Keratinocyte (primary cell): ENCODE data around the gene FBH1. TPM values are rescaled to one million over a fixed set of nuclear protein-coding genes. Genes with fewer than 3 reads are reported as not detected.

Experiments used
- DNase-seq: peaks from one replicate; pipeline ENCODE4 v3.0.0-alpha.2; 2011; ENCODE audit warnings: low read depth, missing footprints, low spot score
- FAIRE-seq: peaks from 2 replicates; lab custom pipeline; 2011; peaks lifted over from hg19 to GRCh38; lab: Jason Lieb, UNC
- H2AFZ ChIP-seq: 2 replicates; pipeline ENCODE4 v1.6.0; 2012; ENCODE audit warnings: low read length, control low read depth, inconsistent platforms; ENCODE audit not compliant: control insufficient read depth
- H3K27ac ChIP-seq: 2 replicates; pipeline ENCODE4 v1.5.1; 2011; ENCODE audit warnings: low read length; ENCODE audit not compliant: control insufficient read depth, insufficient read depth
- H3K27me3 ChIP-seq: 3 replicates; pipeline ENCODE4 v1.6.0; 2011; ENCODE audit warnings: low read length; ENCODE audit not compliant: control insufficient read depth, insufficient read depth; ENCODE audit errors: extremely low read depth
- H3K36me3 ChIP-seq, 2 experiments: 2 replicates in 1 of 2; 3 replicates in 1 of 2; pipeline ENCODE4 v1.5.1; 2011; ENCODE audit warnings: low read length in 2 of 2, mild to moderate bottlenecking in 1 of 2; ENCODE audit not compliant: control insufficient read depth in 2 of 2, insufficient read depth in 2 of 2; ENCODE audit errors: extremely low read depth in 1 of 2
- H3K4me1 ChIP-seq: 3 replicates; pipeline ENCODE4 v1.5.1; 2011; ENCODE audit warnings: low read length; ENCODE audit not compliant: control insufficient read depth, insufficient read depth; ENCODE audit errors: extremely low read depth
- H3K4me2 ChIP-seq: 3 replicates; pipeline ENCODE4 v1.6.0; 2011; ENCODE audit warnings: low read depth, low read length; ENCODE audit not compliant: control insufficient read depth, insufficient read depth; ENCODE audit errors: extremely low read depth
- H3K4me3 ChIP-seq, 3 experiments: fragments of 200-600 bp in 1 of 3; sonication (generic) in 1 of 3; 2 replicates in 2 of 3; 3 replicates in 1 of 3; pipeline ENCODE4 v1.5.1; 2011 to 2016; ENCODE audit warnings: low read length in 3 of 3, mild to moderate bottlenecking in 3 of 3, control low read depth in 2 of 3, inconsistent platforms in 1 of 3, low read depth in 1 of 3, mixed read lengths in 1 of 3, mixed run types in 1 of 3, moderate library complexity in 1 of 3; ENCODE audit not compliant: control insufficient read depth in 2 of 3, insufficient read depth in 2 of 3; ENCODE audit errors: extremely low read depth in 1 of 3
- H3K79me2 ChIP-seq: 2 replicates; pipeline ENCODE4 v1.6.0; 2012; ENCODE audit warnings: low read length; ENCODE audit not compliant: control insufficient read depth, insufficient read depth
- H3K9ac ChIP-seq: 3 replicates; pipeline ENCODE4 v1.6.0; 2011; ENCODE audit warnings: low read length; ENCODE audit not compliant: control insufficient read depth, insufficient read depth; ENCODE audit errors: extremely low read depth
- H3K9me1 ChIP-seq: 3 replicates; pipeline ENCODE4 v1.6.0; 2011; ENCODE audit warnings: low read length; ENCODE audit not compliant: control insufficient read depth, insufficient read depth; ENCODE audit errors: extremely low read depth
- H3K9me3 ChIP-seq: 2 replicates; pipeline ENCODE4 v1.5.1; 2012; ENCODE audit warnings: low read depth, low read length; ENCODE audit not compliant: control insufficient read depth
- H4K20me1 ChIP-seq: 3 replicates; pipeline ENCODE4 v1.6.0; 2011; ENCODE audit warnings: low read length; ENCODE audit not compliant: control insufficient read depth, insufficient read depth; ENCODE audit errors: extremely low read depth
- EZH2 ChIP-seq: IDR thresholded peaks from one replicate; pipeline ENCODE4 v1.6.1; 2012; ENCODE audit warnings: inconsistent platforms, mild to moderate bottlenecking, low read length, moderate library complexity
- dilution Hi-C: fragments of 300-500 bp; cut with MboI; formaldehyde crosslinking; loops from one replicate; pipeline ENCODE4 v1.7.0; 2020; ENCODE audit warnings: low sequenced_read_pairs; ENCODE audit not compliant: extremely low pct_ligation_motif_present
- polyA plus RNA-seq, 5 experiments: library from polyadenylated mRNA; depleted of rRNA in 3 of 5; stranded (reverse) in 3 of 5; stranded (forward) in 1 of 5; unstranded in 1 of 5; fragments of >200 nt; gene quantifications; 1 replicate in 1 of 5; 2 replicates in 3 of 5; 3 replicates in 1 of 5; pipeline versions ENCODE4 v1.2.1 to v1.2.3, GENCODE V29; 2011 to 2012; ENCODE audit warnings: missing spikeins in 2 of 5, low read depth in 1 of 5, low replicate concordance in 1 of 5
- TF ChIP-seq, protein P1 (sequence below), 3 experiments: IDR thresholded peaks in 1 of 3; conservative IDR thresholded peaks in 1 of 3; optimal IDR thresholded peaks in 1 of 3; 2 replicates in 2 of 3; 3 replicates in 1 of 3; pipeline versions ENCODE3 to v1.5.1; 2011; ENCODE audit warnings: low read length in 3 of 3, mild to moderate bottlenecking in 3 of 3, moderate library complexity in 2 of 3, control low read depth in 1 of 3, inconsistent platforms in 1 of 3; ENCODE audit not compliant: insufficient read depth in 2 of 3; ENCODE audit errors: extremely low read depth in 1 of 3

FBH1 gene
- polyA plus RNA-seq, 1 donor (not counting 4 experiments of a cell fraction or from before 2014, with no cell fraction given): 61.8 TPM

- no peaks in the 10 kb centered on the region for H4K20me1 ChIP-seq
These were observed 68.6 kb downstream of the FBH1 start for GRCh38 chr10:5958675-5959074.

GRCh38 chr10:5959142-5959541 is 69.1 kb downstream of the FBH1 start:
- Histone ChIP-seq H2AFZ (no peak overlapping the region), H3K27ac (no peak overlapping the region), H3K36me3 (no peaks in the 10 kb centered on the region), H3K79me2 (no peaks in the 10 kb centered on the region), H3K9me3 (no peaks in the 10 kb centered on the region), H3K4me1 (no peaks in the 10 kb centered on the region), H3K27me3 (no peaks in the 10 kb centered on the region), H3K4me2 (no peak overlapping the region), H3K9me1 (no peaks in the 10 kb centered on the region), H3K9ac (no peak overlapping the region), H3K4me3 (no peak overlapping the region), H4K20me1 (no peaks in the 10 kb centered on the region)
- FAIRE-seq (no peak), DNase-seq (no peak)
- dilution Hi-C loops: loop anchor here (25.0 kb wide), 1 partner anchor 128 kb away; the partner anchor contains the start of gene RBM17
- no peak for TF ChIP-seq EZH2
- TF ChIP-seq, protein P1, sequence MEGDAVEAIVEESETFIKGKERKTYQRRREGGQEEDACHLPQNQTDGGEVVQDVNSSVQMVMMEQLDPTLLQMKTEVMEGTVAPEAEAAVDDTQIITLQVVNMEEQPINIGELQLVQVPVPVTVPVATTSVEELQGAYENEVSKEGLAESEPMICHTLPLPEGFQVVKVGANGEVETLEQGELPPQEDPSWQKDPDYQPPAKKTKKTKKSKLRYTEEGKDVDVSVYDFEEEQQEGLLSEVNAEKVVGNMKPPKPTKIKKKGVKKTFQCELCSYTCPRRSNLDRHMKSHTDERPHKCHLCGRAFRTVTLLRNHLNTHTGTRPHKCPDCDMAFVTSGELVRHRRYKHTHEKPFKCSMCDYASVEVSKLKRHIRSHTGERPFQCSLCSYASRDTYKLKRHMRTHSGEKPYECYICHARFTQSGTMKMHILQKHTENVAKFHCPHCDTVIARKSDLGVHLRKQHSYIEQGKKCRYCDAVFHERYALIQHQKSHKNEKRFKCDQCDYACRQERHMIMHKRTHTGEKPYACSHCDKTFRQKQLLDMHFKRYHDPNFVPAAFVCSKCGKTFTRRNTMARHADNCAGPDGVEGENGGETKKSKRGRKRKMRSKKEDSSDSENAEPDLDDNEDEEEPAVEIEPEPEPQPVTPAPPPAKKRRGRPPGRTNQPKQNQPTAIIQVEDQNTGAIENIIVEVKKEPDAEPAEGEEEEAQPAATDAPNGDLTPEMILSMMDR (optimal IDR thresholded peaks at IDR 0.05 in 1 of 3, IDR thresholded peaks at IDR 0.05 in 1 of 3, conservative IDR thresholded peaks at IDR 0.05 in 1 of 3; ENCODE audit: extremely low read depth in 1 of 3, insufficient read depth in 2 of 3, low read length in 3 of 3): no peak

More at GRCh38 chr10:5958675-5959074, 68.6 kb downstream of the FBH1 start:
- Histone ChIP-seq H2AFZ (no peak overlapping the region), H3K27me3 (no peaks in the 10 kb centered on the region), H3K4me3 (no peak overlapping the region), H3K27ac (no peak overlapping the region), H3K9me1 (no peaks in the 10 kb centered on the region), H3K36me3 (no peaks in the 10 kb centered on the region), H3K9me3 (no peaks in the 10 kb centered on the region), H3K4me1 (no peaks in the 10 kb centered on the region), H3K9ac (no peak overlapping the region), H3K4me2 (no peak overlapping the region), H3K79me2 (no peaks in the 10 kb centered on the region)
- TF ChIP-seq, protein P1 (optimal IDR thresholded peaks at IDR 0.05 in 1 of 3, IDR thresholded peaks at IDR 0.05 in 1 of 3, conservative IDR thresholded peaks at IDR 0.05 in 1 of 3; ENCODE audit: extremely low read depth in 1 of 3, insufficient read depth in 2 of 3, low read length in 3 of 3): no peak
- no peak for TF ChIP-seq EZH2
- no peak for DNase-seq
- dilution Hi-C loops: loop anchor here (25.0 kb wide), 1 partner anchor 129 kb away; the partner anchor contains the start of gene RBM17
- FAIRE-seq: no peak
